ENCODE results near the gene TSC22D3.

DNA sequence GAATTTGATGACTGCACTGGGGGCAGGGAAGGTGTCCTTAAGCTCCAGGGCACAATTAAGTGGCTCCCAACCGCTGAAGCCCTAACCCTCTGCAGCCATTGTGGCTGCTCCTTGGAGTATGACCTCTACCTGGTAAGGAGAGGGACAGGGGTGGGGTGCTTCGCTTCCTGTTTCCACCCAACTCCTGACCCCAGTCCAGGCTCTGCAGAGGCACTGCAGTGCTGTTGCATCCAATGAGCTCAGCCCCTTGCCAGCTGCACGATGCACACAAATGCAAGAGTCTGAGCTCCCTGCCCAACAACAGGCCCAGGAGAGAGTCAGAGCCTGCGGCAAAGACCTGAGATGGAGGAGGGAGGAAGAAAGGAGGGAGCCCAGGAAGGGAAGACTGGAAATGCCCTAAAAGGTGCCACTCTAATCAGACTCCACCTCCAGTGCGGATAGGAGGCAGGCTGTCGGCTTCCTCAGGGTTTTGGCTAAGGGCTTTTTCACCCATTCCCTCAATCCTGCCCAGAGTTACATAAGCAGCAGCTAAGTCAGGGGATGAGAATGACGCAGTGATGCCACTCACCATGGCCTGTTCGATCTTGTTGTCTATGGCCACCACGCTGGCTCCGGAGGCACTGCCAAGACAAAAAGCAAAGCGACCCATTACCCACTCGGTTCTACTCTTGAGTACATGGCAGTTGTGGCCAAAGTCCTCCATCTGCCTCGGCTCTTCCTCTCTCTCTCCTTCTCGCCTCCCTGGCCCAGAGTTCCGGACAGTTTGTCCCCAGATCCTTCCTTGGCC, 60.1 kb downstream of the TSC22D3 start:
- TF ChIP-seq, protein P1, sequence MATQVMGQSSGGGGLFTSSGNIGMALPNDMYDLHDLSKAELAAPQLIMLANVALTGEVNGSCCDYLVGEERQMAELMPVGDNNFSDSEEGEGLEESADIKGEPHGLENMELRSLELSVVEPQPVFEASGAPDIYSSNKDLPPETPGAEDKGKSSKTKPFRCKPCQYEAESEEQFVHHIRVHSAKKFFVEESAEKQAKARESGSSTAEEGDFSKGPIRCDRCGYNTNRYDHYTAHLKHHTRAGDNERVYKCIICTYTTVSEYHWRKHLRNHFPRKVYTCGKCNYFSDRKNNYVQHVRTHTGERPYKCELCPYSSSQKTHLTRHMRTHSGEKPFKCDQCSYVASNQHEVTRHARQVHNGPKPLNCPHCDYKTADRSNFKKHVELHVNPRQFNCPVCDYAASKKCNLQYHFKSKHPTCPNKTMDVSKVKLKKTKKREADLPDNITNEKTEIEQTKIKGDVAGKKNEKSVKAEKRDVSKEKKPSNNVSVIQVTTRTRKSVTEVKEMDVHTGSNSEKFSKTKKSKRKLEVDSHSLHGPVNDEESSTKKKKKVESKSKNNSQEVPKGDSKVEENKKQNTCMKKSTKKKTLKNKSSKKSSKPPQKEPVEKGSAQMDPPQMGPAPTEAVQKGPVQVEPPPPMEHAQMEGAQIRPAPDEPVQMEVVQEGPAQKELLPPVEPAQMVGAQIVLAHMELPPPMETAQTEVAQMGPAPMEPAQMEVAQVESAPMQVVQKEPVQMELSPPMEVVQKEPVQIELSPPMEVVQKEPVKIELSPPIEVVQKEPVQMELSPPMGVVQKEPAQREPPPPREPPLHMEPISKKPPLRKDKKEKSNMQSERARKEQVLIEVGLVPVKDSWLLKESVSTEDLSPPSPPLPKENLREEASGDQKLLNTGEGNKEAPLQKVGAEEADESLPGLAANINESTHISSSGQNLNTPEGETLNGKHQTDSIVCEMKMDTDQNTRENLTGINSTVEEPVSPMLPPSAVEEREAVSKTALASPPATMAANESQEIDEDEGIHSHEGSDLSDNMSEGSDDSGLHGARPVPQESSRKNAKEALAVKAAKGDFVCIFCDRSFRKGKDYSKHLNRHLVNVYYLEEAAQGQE (IDR thresholded peaks at IDR 0.05; ENCODE audit: insufficient read depth in 1 of 2, low read depth in 2 of 2, low read length in 2 of 2): no peak
- TF ChIP-seq POLR2AphosphoS5 (IDR thresholded peaks at IDR 0.05; ENCODE audit: low read depth, low read length): no peak

Data from PFSK-1 (cell line).